Vagina (tissue), 2 donors: Measurements from ENCODE around the gene EFCAB11.

Experiments
- CTCF ChIP-seq, 3 experiments: fragments of 450-650 bp in 2 of 3; fragments of 200-600 bp in 1 of 3; sonication (generic) in 1 of 3; IDR thresholded peaks; one replicate each; pipeline ENCODE4 v1.5.1; 2017 to 2019; ENCODE audit warnings: antibody characterized with exemption in 3 of 3, mild to moderate bottlenecking in 2 of 3, moderate library complexity in 2 of 3
- POLR2A ChIP-seq, 2 donors: fragments of 450-650 bp; IDR thresholded peaks; one replicate each; pipeline ENCODE4 v1.6.1; 2017; ENCODE audit warnings: antibody characterized with exemption in 2 of 2, mild to moderate bottlenecking in 2 of 2, moderate library complexity in 2 of 2
- POLR2AphosphoS5 ChIP-seq, 2 donors: sonication (generic); formaldehyde crosslinking; IDR thresholded peaks; one replicate each; pipeline ENCODE4 v1.9.0; 2017; ENCODE audit warnings: antibody characterized with exemption in 2 of 2, mild to moderate bottlenecking in 2 of 2, low read depth in 1 of 2; ENCODE audit not compliant: insufficient read depth in 1 of 2

- TF ChIP-seq CTCF (IDR thresholded peaks at IDR 0.05) (no peak), POLR2A (IDR thresholded peaks at IDR 0.05) (no peak), POLR2AphosphoS5 (IDR thresholded peaks at IDR 0.05; ENCODE audit: insufficient read depth in 1 of 2, low read depth in 1 of 2) (no peak)
These were observed 4.4 kb upstream of the EFCAB11 start for GRCh38 chr14:89958966-89959365.
